Measurements from ENCODE around the gene UGT1A7. TPM values are rescaled to one million over a fixed set of nuclear protein-coding genes. Genes with fewer than 3 reads are reported as not detected.
A peak's percentile ranks its signal among the peaks of the same experiment; 100 is the strongest.

UGT1A7 gene
- total and polyA plus RNA-seq, 7 experiments from 2014 or later = not detected

- Mint-ChIP-seq H3K9me3 (peaks cover 0 to 39% (median 9%) of the 10 kb centered on the region in 11 donors), H3K27ac (no peak overlapping the region), H3K4me1 (no peaks in the 10 kb centered on the region), H3K27me3 (peaks cover 15 to 57% (median 38%) of the 10 kb centered on the region in 5 donors), H3K4me3 (no peak overlapping the region), H3K36me3 (no peaks in the 10 kb centered on the region)
- ATAC-seq = no peak
- Histone ChIP-seq H3K36me3 (ENCODE audit: control insufficient read depth in 2 of 3, insufficient read depth in 3 of 3, low read length in 3 of 3) (no peaks in the 10 kb centered on the region), H3K4me3 (ENCODE audit: low read length) (no peak overlapping the region), H3K27me3 (ENCODE audit: control insufficient read depth in 2 of 2, insufficient read depth in 2 of 2, low read length in 2 of 2) (no peaks in the 10 kb centered on the region), H3K4me1 (ENCODE audit: control insufficient read depth in 2 of 2, insufficient read depth in 2 of 2, low read length in 2 of 2) (no peaks in the 10 kb centered on the region), H3K9me3 (ENCODE audit: control insufficient read depth in 2 of 3, low read length in 3 of 3) (no peaks in the 10 kb centered on the region), H3K27ac (ENCODE audit: low read depth, low read length) (no peak overlapping the region)
- ChIA-PET POLR2A (no interaction called here), CTCF (no interaction called here)
- DNase-seq = no peak
- intact Hi-C loops (cut with micrococcal nuclease) = no loop called here
Measured at GRCh38 chr2:233668605-233669260, 13.0 kb upstream of the UGT1A7 start.

GRCh38 chr2:233671290-233672161 lies 10.2 kb upstream of the UGT1A7 start, which contains the start of gene UGT1A9:
Gene UGT1A9 (plus strand): TSS chr2:233671898. CDS start chr2:233671935, 37 bp downstream.
- ChIA-PET POLR2A (interaction anchor here (0.5 kb wide), 1 partner anchor 8 kb away, joined by 3 read pairs; no protein-coding TSS in a partner anchor), CTCF (no interaction called here)
- H3K36me3 ChIP-seq (ENCODE audit: control insufficient read depth in 2 of 3, insufficient read depth in 3 of 3, low read length in 3 of 3) = no peaks in the 10 kb centered on the region
- Mint-ChIP-seq H3K4me3 (no peak within 1 kb of the TSS), H3K27ac (peak within 1 kb of the TSS in 1 of 9 donors; percentile 20), H3K4me1 (no peaks in the 10 kb centered on the region), H3K27me3 (peaks cover 19 to 48% (median 28%) of the 10 kb centered on the region in 5 donors), H3K36me3 (no peaks in the 10 kb centered on the region), H3K9me3 (peaks cover 0 to 22% (median 7%) of the 10 kb centered on the region in 11 donors)
- intact Hi-C loops (cut with micrococcal nuclease) = no loop called here
- ATAC-seq (no peak), DNase-seq (no peak)
- H3K27ac ChIP-seq (ENCODE audit: low read depth, low read length) = no peak within 1 kb of the TSS
- no peaks in the 10 kb centered on the region for H3K4me1 ChIP-seq (ENCODE audit: control insufficient read depth in 2 of 2, insufficient read depth in 2 of 2, low read length in 2 of 2)
- H3K9me3 ChIP-seq (ENCODE audit: control insufficient read depth in 2 of 3, low read length in 3 of 3) = no peaks in the 10 kb centered on the region
- H3K27me3 ChIP-seq (ENCODE audit: control insufficient read depth in 2 of 2, insufficient read depth in 2 of 2, low read length in 2 of 2) = no peaks in the 10 kb centered on the region
- no peak within 1 kb of the TSS for H3K4me3 ChIP-seq (ENCODE audit: low read length)

- ChIA-PET CTCF (no interaction called here), POLR2A (no interaction called here)
- Mint-ChIP-seq H3K4me3 (no peak overlapping the region), H3K36me3 (no peaks in the 10 kb centered on the region), H3K9me3 (peaks cover 0 to 22% (median 6%) of the 10 kb centered on the region in 11 donors), H3K27ac (no peak overlapping the region), H3K27me3 (peaks cover 19 to 61% (median 34%) of the 10 kb centered on the region in 5 donors), H3K4me1 (no peaks in the 10 kb centered on the region)
- H3K27ac ChIP-seq (ENCODE audit: low read depth, low read length) = no peak overlapping the region
- intact Hi-C loops (cut with micrococcal nuclease) = no loop called here
- DNase-seq = no peak
- H3K4me3 ChIP-seq (ENCODE audit: low read length) = no peak overlapping the region
- H3K9me3 ChIP-seq (ENCODE audit: control insufficient read depth in 2 of 3, low read length in 3 of 3) = no peaks in the 10 kb centered on the region
- ATAC-seq = no peak
- H3K36me3 ChIP-seq (ENCODE audit: control insufficient read depth in 2 of 3, insufficient read depth in 3 of 3, low read length in 3 of 3) = no peaks in the 10 kb centered on the region
- H3K4me1 ChIP-seq (ENCODE audit: control insufficient read depth in 2 of 2, insufficient read depth in 2 of 2, low read length in 2 of 2) = no peaks in the 10 kb centered on the region
- no peaks in the 10 kb centered on the region for H3K27me3 ChIP-seq (ENCODE audit: control insufficient read depth in 2 of 2, insufficient read depth in 2 of 2, low read length in 2 of 2)
Measured at GRCh38 chr2:233672886-233673285, 8.8 kb upstream of the UGT1A7 start.

GRCh38 chr2:233673896-233674295 lies 7.8 kb upstream of the UGT1A7 start:
- ChIA-PET POLR2A (no interaction called here), CTCF (no interaction called here)
- Histone ChIP-seq H3K4me1 (ENCODE audit: control insufficient read depth in 2 of 2, insufficient read depth in 2 of 2, low read length in 2 of 2) (no peaks in the 10 kb centered on the region), H3K9me3 (ENCODE audit: control insufficient read depth in 2 of 3, low read length in 3 of 3) (no peaks in the 10 kb centered on the region), H3K27ac (ENCODE audit: low read depth, low read length) (no peak overlapping the region), H3K4me3 (ENCODE audit: low read length) (no peak overlapping the region), H3K27me3 (ENCODE audit: control insufficient read depth in 2 of 2, insufficient read depth in 2 of 2, low read length in 2 of 2) (no peaks in the 10 kb centered on the region), H3K36me3 (ENCODE audit: control insufficient read depth in 2 of 3, insufficient read depth in 3 of 3, low read length in 3 of 3) (no peaks in the 10 kb centered on the region)
- H3K4me3 Mint-ChIP-seq = no peak overlapping the region
- peaks cover 25 to 54% (median 32%) of the 10 kb centered on the region in 5 donors for H3K27me3 Mint-ChIP-seq
- ATAC-seq (no peak), DNase-seq (no peak)
- intact Hi-C loops (cut with micrococcal nuclease) = no loop called here
- H3K9me3 Mint-ChIP-seq = peaks cover 0 to 13% (median 0%) of the 10 kb centered on the region in 11 donors
- H3K27ac Mint-ChIP-seq = no peak overlapping the region
- H3K4me1 Mint-ChIP-seq = no peaks in the 10 kb centered on the region
- no peaks in the 10 kb centered on the region for H3K36me3 Mint-ChIP-seq

GRCh38 chr2:233674314-233674713 lies 7.4 kb upstream of the UGT1A7 start:
- ChIA-PET CTCF (no interaction called here), POLR2A (no interaction called here)
- Histone ChIP-seq H3K27me3 (ENCODE audit: control insufficient read depth in 2 of 2, insufficient read depth in 2 of 2, low read length in 2 of 2) (no peaks in the 10 kb centered on the region), H3K9me3 (ENCODE audit: control insufficient read depth in 2 of 3, low read length in 3 of 3) (no peaks in the 10 kb centered on the region), H3K4me3 (ENCODE audit: low read length) (no peak overlapping the region), H3K27ac (ENCODE audit: low read depth, low read length) (no peak overlapping the region), H3K36me3 (ENCODE audit: control insufficient read depth in 2 of 3, insufficient read depth in 3 of 3, low read length in 3 of 3) (no peaks in the 10 kb centered on the region), H3K4me1 (ENCODE audit: control insufficient read depth in 2 of 2, insufficient read depth in 2 of 2, low read length in 2 of 2) (no peaks in the 10 kb centered on the region)
- DNase-seq (no peak), ATAC-seq (no peak)
- intact Hi-C loops (cut with micrococcal nuclease) = no loop called here
- H3K4me3 Mint-ChIP-seq = no peak overlapping the region
- H3K27me3 Mint-ChIP-seq = peaks cover 26 to 55% (median 32%) of the 10 kb centered on the region in 5 donors
- no peak overlapping the region for H3K27ac Mint-ChIP-seq
- H3K9me3 Mint-ChIP-seq = peaks cover 0 to 9% (median 0%) of the 10 kb centered on the region in 11 donors
- H3K4me1 Mint-ChIP-seq = no peaks in the 10 kb centered on the region
- no peaks in the 10 kb centered on the region for H3K36me3 Mint-ChIP-seq

- no peak overlapping the region for H3K27ac ChIP-seq (ENCODE audit: low read depth, low read length)
- H3K4me3 Mint-ChIP-seq = no peak overlapping the region
- CTCF ChIA-PET = no interaction called here
- no peak overlapping the region for H3K4me3 ChIP-seq (ENCODE audit: low read length)
- no peaks in the 10 kb centered on the region for H3K4me1 Mint-ChIP-seq
- H3K36me3 ChIP-seq (ENCODE audit: control insufficient read depth in 2 of 3, insufficient read depth in 3 of 3, low read length in 3 of 3) = no peaks in the 10 kb centered on the region
- H3K27me3 ChIP-seq (ENCODE audit: control insufficient read depth in 2 of 2, insufficient read depth in 2 of 2, low read length in 2 of 2) = no peaks in the 10 kb centered on the region
- DNase-seq (no peak), ATAC-seq (no peak)
- no peak overlapping the region for H3K27ac Mint-ChIP-seq
- H3K36me3 Mint-ChIP-seq = no peaks in the 10 kb centered on the region
- POLR2A ChIA-PET = no interaction called here
- no peaks in the 10 kb centered on the region for H3K4me1 ChIP-seq (ENCODE audit: control insufficient read depth in 2 of 2, insufficient read depth in 2 of 2, low read length in 2 of 2)
- no peaks in the 10 kb centered on the region for H3K9me3 ChIP-seq (ENCODE audit: control insufficient read depth in 2 of 3, low read length in 3 of 3)
- peaks cover 28 to 59% (median 35%) of the 10 kb centered on the region in 5 donors for H3K27me3 Mint-ChIP-seq
- intact Hi-C loops (cut with micrococcal nuclease) = no loop called here
- H3K9me3 Mint-ChIP-seq = peaks cover 0 to 9% (median 0%) of the 10 kb centered on the region in 11 donors
Measured at GRCh38 chr2:233674995-233675394, 6.7 kb upstream of the UGT1A7 start.
